Measurements from ENCODE around the gene SYCP2L. TPM values are rescaled to one million over a fixed set of nuclear protein-coding genes. Genes with fewer than 3 reads are reported as not detected.

Gene SYCP2L
- polyA plus RNA-seq, 2 of the 4 experiments (the other 2 are of a cell fraction) = 2.6 to 13.5 TPM

- TF ChIP-seq ELK1 (IDR thresholded peaks at IDR 0.05; ENCODE audit: low read depth, low read length) (no peak), RAD21 (conservative IDR thresholded peaks at IDR 0.05 in 1 of 2, IDR thresholded peaks at IDR 0.05 in 1 of 2) (no peak), MYC (IDR thresholded peaks at IDR 0.05; ENCODE audit: borderline replicate concordance, low read length) (no peak), JUNB (IDR thresholded peaks at IDR 0.05) (no peak), ATOH8 (CRISPR knock-in tag; IDR thresholded peaks at IDR 0.05; ENCODE audit: low read depth) (no peak), RFX5 (IDR thresholded peaks at IDR 0.05) (no peak)
Observed at GRCh38 chr6:10957414-10957886, 70.6 kb downstream of the SYCP2L start (continued).

- no peak for FAIRE-seq
- no peak for ATAC-seq
- H3K27ac ChIP-seq = no peak overlapping the region
- CTCF ChIA-PET = interaction anchor here (1.7 kb wide), 1 partner anchor 116 kb away, joined by 3 read pairs; no protein-coding TSS in a partner anchor
- 89% methylated on average over 2 of the region's 2 CpGs for WGBS (ENCODE audit: missing lambda C conversion rate)
- no peak for DNase-seq (ENCODE audit: low read depth in 1 of 2, low spot score in 1 of 2)
- no peak overlapping the region for H3K4me3 ChIP-seq
- H3K4me2 ChIP-seq = no peak overlapping the region
- TF ChIP-seq EP300 (IDR thresholded peaks at IDR 0.05) (no peak), USF2 (IDR thresholded peaks at IDR 0.05) (no peak), SMC3 (IDR thresholded peaks at IDR 0.05) (no peak), JUNB (IDR thresholded peaks at IDR 0.05) (no peak), CEBPB (IDR thresholded peaks at IDR 0.05) (no peak), ESRRA (IDR thresholded peaks at IDR 0.05; ENCODE audit: borderline replicate concordance, low read length) (no peak), HDAC2 (IDR thresholded peaks at IDR 0.05) (no peak), RARB (CRISPR knock-in tag; IDR thresholded peaks at IDR 0.05) (no peak), HEYL (CRISPR knock-in tag; IDR thresholded peaks at IDR 0.05) (no peak), REST (IDR thresholded peaks at IDR 0.05) (no peak)
- no peaks in the 10 kb centered on the region for H3K9me3 ChIP-seq
- H3K4me1 ChIP-seq = peaks cover 10% of the 10 kb centered on the region; the same call in 2 of the 3 replicates
- POLR2A ChIA-PET = no interaction called here
Observed at GRCh38 chr6:10960171-10960570, 73.3 kb downstream of the SYCP2L start.

- 87% methylated on average over 3 of the region's 3 CpGs for WGBS (ENCODE audit: missing lambda C conversion rate)
- ChIA-PET CTCF (interaction anchor here (1.5 to 2.6 kb wide), 3 partner anchors 10 to 614 kb away, joined by 3 to 10 read pairs (median 4); no protein-coding TSS in a partner anchor), POLR2A (no interaction called here)
- ATAC-seq = no peak
- no peak for FAIRE-seq
- Histone ChIP-seq H3K4me3 (no peak overlapping the region), H3K4me2 (peak overlapping the region; percentile 32; the same call in 1 of the 3 replicates), H3K4me1 (peaks cover 10% of the 10 kb centered on the region; the same call in 2 of the 3 replicates), H3K27ac (no peak overlapping the region), H3K9me3 (peaks cover 7% of the 10 kb centered on the region; the same call in 1 of the 3 replicates)
- DNase-seq (ENCODE audit: low read depth in 1 of 2, low spot score in 1 of 2) = no peak
- TF ChIP-seq HES2 (IDR thresholded peaks at IDR 0.05) (no peak), RAD21 (conservative IDR thresholded peaks at IDR 0.05 in 1 of 2, IDR thresholded peaks at IDR 0.05 in 1 of 2) (no peak), HEYL (CRISPR knock-in tag; IDR thresholded peaks at IDR 0.05) (no peak), KDM5A (IDR thresholded peaks at IDR 0.05) (no peak), ELK1 (IDR thresholded peaks at IDR 0.05; ENCODE audit: low read depth, low read length) (no peak), RNF2 (IDR thresholded peaks at IDR 0.05; ENCODE audit: borderline replicate concordance, low read depth) (no peak), ZFP36 (IDR thresholded peaks at IDR 0.05; ENCODE audit: borderline replicate concordance, partially characterized antibody) (no peak), TFCP2L1 (CRISPR knock-in tag; IDR thresholded peaks at IDR 0.05) (no peak), FOSL2 (IDR thresholded peaks at IDR 0.05) (no peak), FOSL2 (CRISPR knock-in tag; IDR thresholded peaks at IDR 0.05) (no peak), CHD4 (IDR thresholded peaks at IDR 0.05; ENCODE audit: borderline replicate concordance) (no peak), RARB (CRISPR knock-in tag; IDR thresholded peaks at IDR 0.05) (no peak), POLR2A (IDR thresholded peaks at IDR 0.05; ENCODE audit: low read length) (no peak)
Observed at GRCh38 chr6:10961837-10962236, 75.0 kb downstream of the SYCP2L start.

Measured in A549 (cell line).